GM12878 (cell line): Measurements from ENCODE around the gene LOXL4. TPM values are rescaled to one million over a fixed set of nuclear protein-coding genes. Genes with fewer than 3 reads are reported as not detected.

Experiments
- ATAC-seq: fragments of 200-7000 bp; cut with Tn5 transposase; 3 replicates; pipeline ENCODE4 v1.9.1; 2020; ENCODE audit warnings: mild to moderate bottlenecking, moderate library complexity
- BruUV-seq: library from RNA; stranded (reverse); fragments of 400-500 nt; replicated peaks from 2 replicates; lab custom pipeline; 2021; lab: Mats Ljungman, UMichigan
- CTCF ChIA-PET: fragments of 300-600 bp; sonication (Branson Sonifier 250); formaldehyde crosslinking; extraction: SDS; loops from one replicate; lab custom pipeline; 2021; ENCODE audit warnings: inconsistent platforms; lab: Yijun Ruan, JAX
- POLR2A ChIA-PET: fragments of 350-600 bp; formaldehyde crosslinking; extraction: SDS; loops from one replicate; lab custom pipeline; 2021; ENCODE audit warnings: inconsistent platforms; lab: Charles Lee
- RAD21 ChIA-PET: fragments of 300-600 bp; sonication (Branson Sonifier 250); formaldehyde crosslinking; loops from one replicate; lab custom pipeline; 2023; ENCODE audit warnings: antibody characterized with exemption; ENCODE audit not compliant: unreplicated experiment; lab: Charles Lee
- SMC1A ChIA-PET: fragments of 300-600 bp; sonication (Branson Sonifier 250); formaldehyde crosslinking; loops from one replicate; lab custom pipeline; 2023; ENCODE audit not compliant: unreplicated experiment, uncharacterized antibody; lab: Charles Lee
- DNase-seq: peaks from one replicate; pipeline ENCODE4 v3.0.0-alpha.2; 2011; ENCODE audit warnings: low read depth, low spot score
- FAIRE-seq: peaks from 3 replicates; lab custom pipeline; 2011; peaks lifted over from hg19 to GRCh38; lab: Jason Lieb, UNC
- H2AFZ ChIP-seq: 2 replicates; pipeline ENCODE4 v1.6.0; 2011; ENCODE audit warnings: low read depth, low read length, control low read depth; ENCODE audit not compliant: control insufficient read depth
- H3K27ac ChIP-seq: 2 replicates; pipeline ENCODE4 v1.5.1; 2011; ENCODE audit warnings: control low read depth; ENCODE audit not compliant: control insufficient read depth, insufficient read depth
- H3K27me3 ChIP-seq, 2 experiments: replicated peaks in 1 of 2; 2 replicates each; pipeline versions ENCODE4 v1.6.0 to v1.6.1; 2011; ENCODE audit warnings: low read length in 1 of 2; ENCODE audit not compliant: control insufficient read depth in 2 of 2, insufficient read depth in 2 of 2
- H3K36me3 ChIP-seq, 2 experiments: 2 replicates each; pipeline ENCODE4 v1.5.1; 2011; ENCODE audit warnings: low read length in 1 of 2; ENCODE audit not compliant: control insufficient read depth in 2 of 2, insufficient read depth in 2 of 2
- H3K4me1 ChIP-seq: 2 replicates; pipeline ENCODE4 v1.6.1; 2011; ENCODE audit warnings: mild to moderate bottlenecking, low read length, moderate library complexity, mixed read lengths; ENCODE audit not compliant: control insufficient read depth, insufficient read depth
- H3K4me2 ChIP-seq: 2 replicates; pipeline ENCODE4 v1.6.0; 2011; ENCODE audit warnings: control low read depth; ENCODE audit not compliant: control insufficient read depth, insufficient read depth
- H3K4me3 ChIP-seq: fragments of 200-600 bp; sonication (generic); 2 replicates; pipeline ENCODE4 v1.5.1; 2016
- H3K79me2 ChIP-seq: 2 replicates; pipeline ENCODE4 v1.6.0; 2011; ENCODE audit warnings: low read length; ENCODE audit not compliant: control insufficient read depth, insufficient read depth
- H3K9ac ChIP-seq: 2 replicates; pipeline ENCODE4 v1.8.0; 2011; ENCODE audit warnings: low read length, control low read depth, mixed read lengths; ENCODE audit not compliant: control insufficient read depth, insufficient read depth
- H3K9me3 ChIP-seq: replicated peaks from 3 replicates; pipeline ENCODE4 v1.5.1; 2011; ENCODE audit warnings: mild to moderate bottlenecking, low read length; ENCODE audit not compliant: control insufficient read depth, insufficient read depth
- H4K20me1 ChIP-seq: 2 replicates; pipeline ENCODE4 v1.6.0; 2011; ENCODE audit not compliant: control insufficient read depth, insufficient read depth
- ASH2L ChIP-seq: fragments of 300-600, 200-600 bp; sonication (generic); IDR thresholded peaks from 2 replicates; pipeline ENCODE4 v1.6.1; 2017; ENCODE audit warnings: low read depth, mild to moderate bottlenecking, borderline replicate concordance
- BCLAF1 ChIP-seq: fragments of 450-650 bp; IDR thresholded peaks from 2 replicates; pipeline ENCODE4 v1.6.1; 2017; ENCODE audit warnings: antibody characterized with exemption, mild to moderate bottlenecking, moderate library complexity
- CEBPB ChIP-seq, 2 experiments: fragments of 150-350 bp in 1 of 2; IDR thresholded peaks; 2 replicates each; pipeline ENCODE4 v1.6.1; 2012 to 2014; ENCODE audit warnings: low read depth in 2 of 2, low read length in 2 of 2, borderline replicate concordance in 1 of 2, inconsistent platforms in 1 of 2
- KLF5 ChIP-seq: fragments of 450-650 bp; IDR thresholded peaks from 2 replicates; pipeline ENCODE4 v1.6.1; 2014; ENCODE audit warnings: mild to moderate bottlenecking; ENCODE audit not compliant: partially characterized antibody
- MAX ChIP-seq: IDR thresholded peaks from 2 replicates; pipeline ENCODE4 v1.6.1; 2012; ENCODE audit warnings: low read depth, low read length, improper control_type of control experiment
- MEF2A ChIP-seq: IDR thresholded peaks from 2 replicates; pipeline ENCODE4 v1.6.1; 2011; ENCODE audit warnings: low read depth, mild to moderate bottlenecking, low read length, moderate library complexity; ENCODE audit not compliant: insufficient read depth
- MEF2B ChIP-seq: fragments of 450-650 bp; IDR thresholded peaks from 2 replicates; pipeline ENCODE4 v1.6.1; 2018; ENCODE audit warnings: mild to moderate bottlenecking, moderate library complexity; ENCODE audit not compliant: partially characterized antibody, poor library complexity, severe bottlenecking
- MYB ChIP-seq: fragments of 150-350 bp; IDR thresholded peaks from 2 replicates; pipeline ENCODE4 v1.6.1; 2014; ENCODE audit warnings: mild to moderate bottlenecking, low read depth, low read length, borderline replicate concordance
- MYC ChIP-seq: IDR thresholded peaks from 2 replicates; pipeline ENCODE4 v1.6.1; 2011; ENCODE audit warnings: mild to moderate bottlenecking, low read length, moderate library complexity, inconsistent platforms; ENCODE audit not compliant: insufficient read depth, insufficient replicate concordance, insufficient read length, severe bottlenecking
- NFIC ChIP-seq: IDR thresholded peaks from 2 replicates; pipeline ENCODE4 v1.6.1; 2012; ENCODE audit warnings: low read depth, mild to moderate bottlenecking, inconsistent platforms, low read length, moderate library complexity
- NFYA ChIP-seq: IDR thresholded peaks from 2 replicates; pipeline ENCODE4 v1.6.1; 2011; ENCODE audit warnings: low read depth, mild to moderate bottlenecking, low read length, improper control_type of control experiment, borderline replicate concordance
- SIX5 ChIP-seq: IDR thresholded peaks from 2 replicates; pipeline ENCODE4 v1.6.1; 2011; ENCODE audit warnings: mild to moderate bottlenecking, low read depth, low read length, moderate library complexity; ENCODE audit not compliant: severe bottlenecking
- ZNF207 ChIP-seq: fragments of 450-650 bp; IDR thresholded peaks from 2 replicates; pipeline ENCODE4 v1.6.1; 2014; ENCODE audit warnings: antibody characterized with exemption, mild to moderate bottlenecking, borderline replicate concordance
- WGBS: methylation state at CpG from one replicate; pipeline ENCODE4 v1.1.6; 2016; ENCODE audit warnings: low lambda C conversion rate; ENCODE audit not compliant: insufficient replicate concordance, insufficient coverage; ENCODE audit errors: missing lambda C conversion rate; 5-methylcytosine and 5-hydroxymethylcytosine counted together
- in situ Hi-C: fragments of 300-500 bp; cut with MboI; formaldehyde crosslinking; loops from 9 replicates; pipeline ENCODE4 v1.14.3; 2018; ENCODE audit warnings: mixed read lengths
- intact Hi-C: fragments of 100-400 bp; cut with micrococcal nuclease; formaldehyde crosslinking; loops from one replicate; pipeline ENCODE4 v1.14.2; 2022; ENCODE audit not compliant: unreplicated experiment
- polyA plus RNA-seq, 11 experiments: library from polyadenylated mRNA; depleted of rRNA in 4 of 11; unstranded in 6 of 11; stranded (reverse) in 5 of 11; fragments of >200 nt; fragmentation: Nextera tagmentation in 4 of 11; fragmentation: Illumina TruSeq in 1 of 11; extraction: Ambion mirVana in 4 of 11; extraction: Trizol in 1 of 11; gene quantifications; 1 replicate in 1 of 11; 2 replicates in 10 of 11; pipeline versions ENCODE4 v1.2.1 to v1.2.3, GENCODE V29; 2011 to 2016; ENCODE audit warnings: inconsistent platforms in 2 of 11, missing spikeins in 2 of 11, low read depth in 1 of 11
- total RNA-seq, 4 experiments: library from RNA; depleted of rRNA in 3 of 4; stranded (reverse); fragments of >200 nt in 3 of 4; fragmentation: Illumina TruSeq in 1 of 4; extraction: Trizol in 1 of 4; gene quantifications; 2 replicates each; pipeline versions ENCODE4 v1.2.1 to v1.2.3, GENCODE V29; 2013 to 2021
- TF ChIP-seq, protein P1 (sequence below): fragments of 450-650 bp; conservative IDR thresholded peaks from 2 replicates; pipeline ENCODE4 v1.6.1; 2017; ENCODE audit warnings: mild to moderate bottlenecking, moderate library complexity

LOXL4 gene
- total and polyA plus RNA-seq, 10 of the 15 experiments (the other 5 are each of a cell fraction or from before 2014, with no cell fraction given), result 0.02 to 0.12 (median 0.08) TPM; not detected in 3

GRCh38 chr10:98312822-98313221 lies 44.8 kb upstream of the LOXL4 start:
- RAD21 ChIA-PET, result interaction anchor here (0.7 kb wide), 1 partner anchor 143 kb away, joined by 3 read pairs; no protein-coding TSS in a partner anchor
- Histone ChIP-seq H3K4me2 (no peak overlapping the region), H2AFZ (no peak overlapping the region), H3K9ac (no peak overlapping the region), H3K27ac (no peak overlapping the region), H3K27me3 (peaks cover 2% of the 10 kb centered on the region in 2 experiments), H3K9me3 (no peaks in the 10 kb centered on the region), H3K4me1 (no peaks in the 10 kb centered on the region), H4K20me1 (no peaks in the 10 kb centered on the region; the same call in 1 of the 2 replicates), H3K36me3 (no peaks in the 10 kb centered on the region), H3K4me3 (no peak overlapping the region), H3K79me2 (no peaks in the 10 kb centered on the region)
- SMC1A ChIA-PET, result interaction anchor here (1.0 to 2.5 kb wide), 2 partner anchors 50 to 143 kb away, joined by 5 to 7 read pairs; no protein-coding TSS in a partner anchor
- no peak for TF ChIP-seq NFYA
- TF ChIP-seq NFIC, result no peak
- no peak for TF ChIP-seq MEF2B
- TF ChIP-seq ZNF207, result no peak
- TF ChIP-seq ASH2L, result no peak
- no peak for TF ChIP-seq CEBPB (IDR thresholded peaks at IDR 0.05; ENCODE audit: borderline replicate concordance in 1 of 2, low read depth in 2 of 2, low read length in 2 of 2)
- TF ChIP-seq KLF5, result no peak
- TF ChIP-seq BCLAF1, result no peak
- TF ChIP-seq, protein P1, sequence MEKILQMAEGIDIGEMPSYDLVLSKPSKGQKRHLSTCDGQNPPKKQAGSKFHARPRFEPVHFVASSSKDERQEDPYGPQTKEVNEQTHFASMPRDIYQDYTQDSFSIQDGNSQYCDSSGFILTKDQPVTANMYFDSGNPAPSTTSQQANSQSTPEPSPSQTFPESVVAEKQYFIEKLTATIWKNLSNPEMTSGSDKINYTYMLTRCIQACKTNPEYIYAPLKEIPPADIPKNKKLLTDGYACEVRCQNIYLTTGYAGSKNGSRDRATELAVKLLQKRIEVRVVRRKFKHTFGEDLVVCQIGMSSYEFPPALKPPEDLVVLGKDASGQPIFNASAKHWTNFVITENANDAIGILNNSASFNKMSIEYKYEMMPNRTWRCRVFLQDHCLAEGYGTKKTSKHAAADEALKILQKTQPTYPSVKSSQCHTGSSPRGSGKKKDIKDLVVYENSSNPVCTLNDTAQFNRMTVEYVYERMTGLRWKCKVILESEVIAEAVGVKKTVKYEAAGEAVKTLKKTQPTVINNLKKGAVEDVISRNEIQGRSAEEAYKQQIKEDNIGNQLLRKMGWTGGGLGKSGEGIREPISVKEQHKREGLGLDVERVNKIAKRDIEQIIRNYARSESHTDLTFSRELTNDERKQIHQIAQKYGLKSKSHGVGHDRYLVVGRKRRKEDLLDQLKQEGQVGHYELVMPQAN, result no peak
- no peak for TF ChIP-seq MAX
- TF ChIP-seq SIX5, result no peak
- TF ChIP-seq MYB, result no peak
- TF ChIP-seq MYC, result no peak
- no peak for TF ChIP-seq MEF2A
- 55% methylated on average over 5 of the region's 5 CpGs for WGBS
- CTCF ChIA-PET, result interaction anchor here (1.1 kb wide), 1 partner anchor 141 kb away, joined by 4 read pairs; no protein-coding TSS in a partner anchor
- DNase-seq (no peak), ATAC-seq (no peak), FAIRE-seq (no peak)
- POLR2A ChIA-PET, result no interaction called here
- in situ Hi-C loops, result no loop called here
- BruUV-seq, result no TSS peak
- intact Hi-C loops, result no loop called here
